GM06990 (cell line): Measurements from ENCODE around the gene COL27A1.

Experiments
- DNase-seq: peaks from one replicate; pipeline ENCODE4 v3.0.0-alpha.2; 2011; ENCODE audit not compliant: insufficient read length; ENCODE audit errors: extremely low read depth
- H3K27me3 ChIP-seq: replicated peaks from 2 replicates; pipeline ENCODE4 v1.6.0; 2011; ENCODE audit warnings: low read length; ENCODE audit not compliant: control insufficient read depth, insufficient read depth
- H3K36me3 ChIP-seq: 2 replicates; pipeline ENCODE4 v1.5.1; 2011; ENCODE audit warnings: low read length; ENCODE audit not compliant: control insufficient read depth, insufficient read depth
- H3K4me3 ChIP-seq: replicated peaks from 2 replicates; pipeline ENCODE4 v1.5.1; 2011; ENCODE audit warnings: low read depth, mild to moderate bottlenecking, control low read depth, low read length
- CTCF ChIP-seq: IDR thresholded peaks from 2 replicates; pipeline ENCODE4 v1.5.1; 2011; ENCODE audit warnings: low read length, control low read depth, mild to moderate bottlenecking, inconsistent platforms; ENCODE audit not compliant: insufficient read depth, poor library complexity, severe bottlenecking

The COL27A1 gene

GRCh38 chr9:114344188-114344566 is 188.8 kb downstream of the COL27A1 start:
- no peak for TF ChIP-seq CTCF
- peaks cover 75% of the 10 kb centered on the region for H3K36me3 ChIP-seq

GRCh38 chr9:114344692-114345091 is 189.4 kb downstream of the COL27A1 start:
- TF ChIP-seq CTCF, result no peak
- H3K36me3 ChIP-seq, result peaks cover 73% of the 10 kb centered on the region
- DNase-seq, result no peak

More at GRCh38 chr9:114344188-114344566, 188.8 kb downstream of the COL27A1 start:
- H3K27me3 ChIP-seq, result no peaks in the 10 kb centered on the region
- no peak overlapping the region for H3K4me3 ChIP-seq
- no peak for DNase-seq

GRCh38 chr9:114345493-114346065 is 190.2 kb downstream of the COL27A1 start:
- Histone ChIP-seq H3K4me3 (no peak overlapping the region), H3K36me3 (peaks cover 78% of the 10 kb centered on the region), H3K27me3 (no peaks in the 10 kb centered on the region)
- TF ChIP-seq CTCF, result no peak
- no peak for DNase-seq

More at GRCh38 chr9:114344692-114345091, 189.4 kb downstream of the COL27A1 start:
- Histone ChIP-seq H3K27me3 (no peaks in the 10 kb centered on the region), H3K4me3 (no peak overlapping the region)

GRCh38 chr9:114346146-114346545 is 190.8 kb downstream of the COL27A1 start:
- peaks cover 82% of the 10 kb centered on the region for H3K36me3 ChIP-seq

GRCh38 chr9:114347675-114348074 is 192.3 kb downstream of the COL27A1 start:
- peaks cover 68% of the 10 kb centered on the region for H3K36me3 ChIP-seq

More at GRCh38 chr9:114346146-114346545, 190.8 kb downstream of the COL27A1 start:
- no peak for TF ChIP-seq CTCF
- no peaks in the 10 kb centered on the region for H3K27me3 ChIP-seq
- no peak for DNase-seq
- no peak overlapping the region for H3K4me3 ChIP-seq

More at GRCh38 chr9:114347675-114348074, 192.3 kb downstream of the COL27A1 start:
- Histone ChIP-seq H3K27me3 (no peaks in the 10 kb centered on the region), H3K4me3 (no peak overlapping the region)
- TF ChIP-seq CTCF, result no peak
- no peak for DNase-seq
